GM12865 (cell line): ENCODE measurements around the gene FOXO3.

Experiments used
- DNase-seq: peaks from one replicate; pipeline ENCODE4 v3.0.0; 2010; ENCODE audit warnings: low read depth
- H3K4me3 ChIP-seq: 2 replicates; pipeline ENCODE4 v1.5.1; 2011; ENCODE audit warnings: mild to moderate bottlenecking, low read depth, low read length, control low read depth
- TF ChIP-seq, protein P1 (sequence below): IDR thresholded peaks from 2 replicates; pipeline ENCODE4 v1.5.1; 2011; ENCODE audit warnings: low read length, control low read depth, low read depth, inconsistent platforms; ENCODE audit not compliant: insufficient read depth; ENCODE audit errors: missing control alignments

FOXO3 gene

DNA sequence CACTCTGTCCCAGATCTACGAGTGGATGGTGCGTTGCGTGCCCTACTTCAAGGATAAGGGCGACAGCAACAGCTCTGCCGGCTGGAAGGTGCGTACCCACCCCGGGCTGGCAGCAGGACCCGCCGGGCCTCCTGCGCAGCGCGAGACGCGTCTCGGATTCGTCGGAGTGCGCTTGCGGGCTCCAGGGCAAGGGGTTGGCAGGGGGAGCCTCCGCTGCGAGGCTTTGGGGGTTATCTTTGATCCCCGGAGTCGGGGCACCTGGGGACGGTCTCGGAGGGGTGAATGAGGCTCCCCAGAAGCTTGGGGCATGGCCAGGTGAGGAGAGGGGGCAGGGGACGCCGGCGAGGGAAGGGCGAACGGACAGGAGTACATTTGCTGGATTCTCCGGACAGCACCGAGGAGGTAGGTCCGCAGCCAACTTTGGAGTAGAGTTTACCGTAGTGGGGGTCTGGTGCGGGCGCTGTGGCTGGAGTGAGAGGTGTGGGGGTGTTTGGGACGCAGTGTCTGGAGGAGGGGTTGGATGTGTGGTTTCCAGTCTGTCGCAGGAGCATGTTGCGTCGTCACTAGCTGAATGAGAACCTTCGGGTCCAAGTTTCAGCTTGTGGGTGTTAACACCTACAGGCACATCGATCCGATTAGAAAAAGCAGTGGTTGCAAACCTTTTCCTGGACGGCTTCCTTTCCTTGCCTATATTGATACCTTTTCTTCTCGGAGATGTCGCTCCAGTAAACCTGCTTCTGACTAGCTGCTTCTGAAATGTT, 1.2 kb downstream of the FOXO3 start:
- TF ChIP-seq, protein P1, sequence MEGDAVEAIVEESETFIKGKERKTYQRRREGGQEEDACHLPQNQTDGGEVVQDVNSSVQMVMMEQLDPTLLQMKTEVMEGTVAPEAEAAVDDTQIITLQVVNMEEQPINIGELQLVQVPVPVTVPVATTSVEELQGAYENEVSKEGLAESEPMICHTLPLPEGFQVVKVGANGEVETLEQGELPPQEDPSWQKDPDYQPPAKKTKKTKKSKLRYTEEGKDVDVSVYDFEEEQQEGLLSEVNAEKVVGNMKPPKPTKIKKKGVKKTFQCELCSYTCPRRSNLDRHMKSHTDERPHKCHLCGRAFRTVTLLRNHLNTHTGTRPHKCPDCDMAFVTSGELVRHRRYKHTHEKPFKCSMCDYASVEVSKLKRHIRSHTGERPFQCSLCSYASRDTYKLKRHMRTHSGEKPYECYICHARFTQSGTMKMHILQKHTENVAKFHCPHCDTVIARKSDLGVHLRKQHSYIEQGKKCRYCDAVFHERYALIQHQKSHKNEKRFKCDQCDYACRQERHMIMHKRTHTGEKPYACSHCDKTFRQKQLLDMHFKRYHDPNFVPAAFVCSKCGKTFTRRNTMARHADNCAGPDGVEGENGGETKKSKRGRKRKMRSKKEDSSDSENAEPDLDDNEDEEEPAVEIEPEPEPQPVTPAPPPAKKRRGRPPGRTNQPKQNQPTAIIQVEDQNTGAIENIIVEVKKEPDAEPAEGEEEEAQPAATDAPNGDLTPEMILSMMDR: no peak
- no peak for DNase-seq
- H3K4me3 ChIP-seq: peak overlapping the region; percentile 1; the same call in 1 of the 2 replicates

DNA sequence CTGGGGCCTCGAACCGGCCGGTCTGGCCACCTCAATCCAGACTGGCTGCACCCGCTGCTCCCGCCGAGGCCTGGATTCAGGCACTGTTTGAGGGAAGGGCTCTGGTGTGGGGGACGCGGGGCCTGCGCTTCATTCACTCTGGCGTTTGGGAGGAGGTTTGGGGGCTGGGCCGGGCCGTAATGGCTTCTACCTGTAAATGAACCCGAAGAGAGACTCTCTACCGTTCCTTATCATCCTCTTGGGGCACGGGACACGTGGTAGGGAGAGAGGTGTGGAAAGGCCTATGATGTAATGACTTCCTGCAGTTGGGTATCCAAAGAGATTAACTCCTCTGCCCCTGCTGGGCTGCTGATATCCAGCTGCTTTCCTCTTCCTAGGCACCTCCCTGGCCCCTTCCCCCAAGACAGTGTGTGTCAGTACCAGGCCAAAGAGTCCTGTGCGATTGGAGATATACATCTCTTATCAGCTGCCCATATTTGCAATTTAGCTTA, 1.8 kb downstream of the FOXO3 start:
- TF ChIP-seq, protein P1: no peak
- DNase-seq: no peak
- no peak overlapping the region for H3K4me3 ChIP-seq

DNA sequence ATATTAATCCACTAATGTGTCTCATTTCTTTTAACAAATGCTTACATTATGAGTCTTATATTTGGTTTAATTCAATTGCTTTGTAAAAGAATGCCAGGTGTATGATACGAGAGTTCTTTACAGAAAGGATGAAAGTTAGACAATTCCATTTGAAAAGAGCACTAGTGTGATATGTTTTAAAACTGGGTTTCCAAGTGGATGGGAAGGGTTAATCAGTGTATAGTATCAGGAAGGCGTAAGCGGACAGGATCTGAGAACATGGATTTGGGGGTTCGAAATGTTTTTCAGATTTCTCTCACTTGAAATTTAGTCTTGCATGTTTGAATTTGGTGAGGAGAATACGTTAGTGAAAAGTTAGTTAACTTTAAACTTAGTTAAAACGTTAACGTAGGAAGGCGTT, 2.6 kb downstream of the FOXO3 start:
- no peak overlapping the region for H3K4me3 ChIP-seq
- TF ChIP-seq, protein P1: no peak
- DNase-seq: no peak

DNA sequence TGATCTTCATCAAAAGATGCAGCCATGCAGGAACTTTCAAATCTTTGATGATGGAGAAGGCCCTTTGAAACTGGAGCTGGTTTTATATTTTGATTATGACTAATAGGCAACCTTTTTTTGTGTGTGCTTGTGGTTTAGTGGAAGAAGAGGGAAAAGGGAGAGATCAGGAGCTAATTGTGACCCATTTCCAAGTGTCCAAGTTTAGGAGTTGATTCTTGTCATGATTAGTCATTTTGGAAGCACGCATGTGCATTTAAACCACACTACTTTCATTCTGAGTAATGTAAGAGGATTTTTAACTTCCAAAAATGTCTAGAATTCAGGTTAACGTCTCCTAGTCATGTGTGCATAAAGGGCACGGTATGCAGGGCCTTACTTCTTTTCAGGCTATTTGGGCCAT, 3.5 kb downstream of the FOXO3 start:
- no peak overlapping the region for H3K4me3 ChIP-seq
- peak; percentile 76 for DNase-seq
- TF ChIP-seq, protein P1: no peak

DNA sequence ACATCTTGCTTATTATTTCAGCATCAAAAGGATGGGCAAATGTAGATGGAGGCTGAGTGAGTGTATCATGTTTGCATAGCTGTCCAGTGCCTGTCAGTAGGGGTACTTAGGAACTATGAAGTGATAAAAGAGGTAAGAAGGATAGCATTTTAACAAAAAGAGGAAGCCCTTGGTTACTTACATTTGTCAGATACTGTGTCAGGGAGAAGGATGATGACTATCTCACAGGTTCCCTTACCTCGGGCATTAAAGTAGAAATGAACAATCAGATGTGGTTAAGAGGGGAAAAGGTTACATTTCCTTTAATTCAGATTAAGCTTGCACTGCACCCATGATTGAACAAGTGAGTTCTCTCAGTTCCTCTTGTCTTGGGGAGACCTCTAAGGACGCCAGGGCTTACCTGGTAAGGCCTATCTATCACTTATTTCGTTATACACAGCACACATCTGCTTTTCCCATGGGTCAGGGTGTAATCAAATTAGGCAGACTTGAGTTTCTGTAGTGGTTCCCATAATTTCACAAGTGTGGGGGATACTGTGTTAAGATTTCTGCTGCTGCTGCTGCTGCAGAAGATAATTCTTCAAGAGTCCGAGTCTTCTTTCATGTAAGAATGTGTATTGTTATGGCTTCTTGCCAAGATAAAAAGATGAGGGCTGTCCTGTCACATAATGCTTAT, 4.5 kb downstream of the FOXO3 start:
- TF ChIP-seq, protein P1: no peak
- DNase-seq: peak; percentile 89
- H3K4me3 ChIP-seq: no peak overlapping the region

DNA sequence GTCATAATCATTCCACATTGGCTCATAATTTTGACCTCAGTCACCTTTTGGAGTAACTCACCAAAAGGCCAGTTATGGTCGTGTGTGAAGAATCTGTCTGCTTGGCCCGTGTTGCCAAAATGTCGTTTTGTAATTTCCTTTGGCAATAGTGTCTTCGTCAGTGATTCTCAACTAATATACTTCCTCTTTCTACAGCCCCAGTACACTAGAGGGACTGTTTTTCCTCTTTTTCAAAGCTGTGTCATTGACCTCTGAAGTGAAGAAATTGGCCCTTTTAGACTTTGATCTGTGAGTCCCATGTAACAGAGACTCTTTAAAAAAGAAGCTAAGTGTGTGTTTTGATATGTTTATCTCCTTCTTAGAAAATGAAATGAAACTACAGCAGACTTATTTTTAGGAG, 5.2 kb downstream of the FOXO3 start:
- peak; percentile 64 for DNase-seq
- H3K4me3 ChIP-seq: no peak overlapping the region

More for the DNA sequence above, 5.2 kb downstream of the FOXO3 start:
- TF ChIP-seq, protein P1: no peak
